Stomach (tissue), 9 donors: ENCODE measurements around the gene TPPP. TPM values are rescaled to one million over a fixed set of nuclear protein-coding genes. Genes with fewer than 3 reads are reported as not detected.
"Not testable (repeated sequence)": the region's sequence is repeated elsewhere in the genome, so short reads cannot be mapped to it uniquely, and the experiment has no call there.

ENCODE experiments used
- DNase-seq, 2 donors: peaks; one replicate each; pipeline versions ENCODE4 v3.0.0 to v3.0.0-alpha.2; 2013 to 2019
- H3K27ac ChIP-seq, 5 donors: fragments of 200-600 bp in 4 of 5; sonication (generic) in 4 of 5; one replicate each; pipeline ENCODE4 v1.5.1; 2013 to 2019; ENCODE audit warnings: mild to moderate bottlenecking in 1 of 5, moderate library complexity in 1 of 5
- H3K27me3 ChIP-seq, 3 donors: fragments of 200-600 bp; sonication (generic); one replicate each; pipeline ENCODE4 v1.5.1; 2017 to 2019; ENCODE audit warnings: mixed run types in 1 of 3
- H3K36me3 ChIP-seq, 4 donors: fragments of 200-600 bp; sonication (generic); 1 replicate in 3 of 4; 2 replicates in 1 of 4; pipeline ENCODE4 v1.5.1; 2016 to 2019
- H3K4me1 ChIP-seq, 4 donors: fragments of 200-600 bp; sonication (generic); one replicate each; pipeline ENCODE4 v1.5.1; 2016 to 2019
- H3K4me3 ChIP-seq, 4 donors: fragments of 200-600 bp; sonication (generic) in 3 of 4; one replicate each; pipeline ENCODE4 v1.5.1; 2016 to 2019; ENCODE audit warnings: mild to moderate bottlenecking in 1 of 4
- H3K9me3 ChIP-seq, 4 donors: fragments of 200-600 bp; sonication (generic); one replicate each; pipeline ENCODE4 v1.5.1; 2016 to 2019
- EP300 ChIP-seq: sonication (generic); formaldehyde crosslinking; IDR thresholded peaks from one replicate; pipeline ENCODE4 v1.6.1; 2017; ENCODE audit warnings: antibody characterized with exemption
- POLR2A ChIP-seq, 4 donors: fragments of 450-650 bp; IDR thresholded peaks; one replicate each; pipeline ENCODE4 v1.6.1; 2016; ENCODE audit warnings: antibody characterized with exemption in 4 of 4, control low read depth in 2 of 4, mild to moderate bottlenecking in 1 of 4, moderate library complexity in 1 of 4
- POLR2AphosphoS5 ChIP-seq, 3 donors: sonication (generic); formaldehyde crosslinking; IDR thresholded peaks; one replicate each; pipeline ENCODE4 v1.6.1; 2016; ENCODE audit warnings: antibody characterized with exemption in 3 of 3
- WGBS, 5 donors: extraction: QIAGEN DNeasy Blood & Tissue Kit in 3 of 5; methylation state at CpG; one replicate each; pipeline versions ENCODE4 v1.1.5 to v1.1.7; 2013 to 2018; 5-methylcytosine and 5-hydroxymethylcytosine counted together
- intact Hi-C: fragments of 100-400 bp; cut with DNase I; formaldehyde crosslinking; loops from one replicate; pipeline ENCODE4 v1.15.1; 2023; ENCODE audit warnings: low total_unique reads
- polyA plus RNA-seq, 3 donors: library from polyadenylated mRNA; stranded (reverse); fragments of 200-250 nt; gene quantifications; one replicate each; pipeline ENCODE4 v1.2.3, GENCODE V29; 2013
- total RNA-seq, 5 donors: library from RNA; depleted of rRNA; stranded (reverse); fragments of >200 nt; gene quantifications; one replicate each; pipeline versions ENCODE4 v1.1.0 to v1.2.3, GENCODE V29; 2014 to 2016
- TF ChIP-seq, protein P1 (sequence below), 7 experiments: fragments of 450-650 bp in 4 of 7; fragments of 200-600 bp in 3 of 7; sonication (generic) in 3 of 7; IDR thresholded peaks; one replicate each; pipeline ENCODE4 v1.5.1; 2016 to 2019; ENCODE audit warnings: antibody characterized with exemption in 7 of 7, control low read depth in 2 of 7, mild to moderate bottlenecking in 1 of 7
- donor health status: healthy with polysubstance abuse.
- donor health status: Bipolar disorder and iron deficiency.
- donor health status: healthy.

Gene TPPP
- total and polyA plus RNA-seq, 8 donors: 1.2 to 11.0 (median 2.7) TPM

DNA sequence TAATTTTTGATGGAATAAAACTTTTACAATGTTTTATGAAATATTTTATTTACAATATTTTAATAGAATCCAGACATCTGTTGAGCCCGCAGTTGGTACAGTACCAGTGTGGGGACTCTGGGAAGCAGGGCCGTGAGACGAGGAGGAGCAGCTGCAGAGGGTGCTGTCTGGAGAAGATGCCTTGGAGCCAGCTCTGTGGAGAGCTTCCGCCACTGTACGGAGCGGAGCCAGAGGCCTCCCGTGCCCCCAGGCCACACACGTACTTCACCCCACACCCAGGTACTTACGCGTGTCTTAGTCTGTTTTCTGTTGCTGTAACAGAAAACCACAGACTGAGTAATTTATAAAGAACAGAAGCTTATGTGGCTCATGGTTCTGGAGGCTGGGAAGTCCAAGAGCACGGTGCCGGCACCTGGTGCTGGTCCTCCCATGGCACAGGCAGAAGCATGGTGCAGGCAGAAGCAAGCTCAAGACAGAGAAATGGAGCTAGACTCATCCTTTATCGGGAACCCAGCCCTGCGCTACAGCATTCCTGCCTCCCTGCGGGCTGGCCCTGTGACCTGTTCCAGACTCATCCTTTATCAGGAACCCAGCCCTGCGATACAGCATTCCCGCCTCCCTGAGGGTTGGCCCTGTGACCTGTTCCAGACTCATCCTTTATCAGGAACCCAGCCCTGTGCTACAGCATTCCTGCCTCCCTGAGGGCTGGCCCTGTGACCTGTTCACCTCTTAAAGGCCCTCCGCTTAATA, 57.7 kb downstream of the TPPP start:
- peaks cover 0 to 8% (median 3%) of the 10 kb centered on the region in 4 donors for H3K9me3 ChIP-seq
- TF ChIP-seq POLR2AphosphoS5 (IDR thresholded peaks at IDR 0.05): no peak
- intact Hi-C loops: no loop called here
- 88 to 96% (median 93%) methylated on average over 17 to 18 of the region's 18 CpGs for WGBS, 5 donors
- H3K27me3 ChIP-seq: no peaks in the 10 kb centered on the region
- no peak for DNase-seq
- H3K4me1 ChIP-seq: no peaks in the 10 kb centered on the region
- H3K27ac ChIP-seq: no peak overlapping the region
- peaks cover 15 to 72% (median 70%) of the 10 kb centered on the region in 4 donors for H3K36me3 ChIP-seq
- no peak overlapping the region for H3K4me3 ChIP-seq

DNA sequence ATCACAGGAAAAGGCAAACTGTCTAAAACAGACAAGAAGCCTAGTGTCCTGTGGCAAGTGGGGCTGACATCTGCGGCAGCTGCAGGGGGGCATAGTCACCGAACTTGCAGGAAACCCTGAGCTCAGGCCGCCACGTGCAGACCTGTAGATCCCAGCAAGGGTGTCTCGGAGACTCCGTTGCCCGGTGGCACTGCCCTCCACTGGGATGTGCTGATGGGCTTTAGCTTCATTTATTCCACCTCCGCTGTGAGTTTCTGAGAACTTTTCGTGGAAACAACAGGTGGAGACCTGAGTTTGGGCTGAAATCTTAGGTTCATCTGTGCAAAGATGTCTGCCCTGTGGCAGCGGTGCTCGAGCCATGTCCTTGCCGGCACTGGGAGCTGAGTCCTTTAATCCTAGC, 59.0 kb downstream of the TPPP start:
- WGBS, 5 donors: 95 to 98% (median 98%) methylated on average over 12 of the region's 12 CpGs
- H3K27ac ChIP-seq: no peak overlapping the region
- TF ChIP-seq, protein P1, sequence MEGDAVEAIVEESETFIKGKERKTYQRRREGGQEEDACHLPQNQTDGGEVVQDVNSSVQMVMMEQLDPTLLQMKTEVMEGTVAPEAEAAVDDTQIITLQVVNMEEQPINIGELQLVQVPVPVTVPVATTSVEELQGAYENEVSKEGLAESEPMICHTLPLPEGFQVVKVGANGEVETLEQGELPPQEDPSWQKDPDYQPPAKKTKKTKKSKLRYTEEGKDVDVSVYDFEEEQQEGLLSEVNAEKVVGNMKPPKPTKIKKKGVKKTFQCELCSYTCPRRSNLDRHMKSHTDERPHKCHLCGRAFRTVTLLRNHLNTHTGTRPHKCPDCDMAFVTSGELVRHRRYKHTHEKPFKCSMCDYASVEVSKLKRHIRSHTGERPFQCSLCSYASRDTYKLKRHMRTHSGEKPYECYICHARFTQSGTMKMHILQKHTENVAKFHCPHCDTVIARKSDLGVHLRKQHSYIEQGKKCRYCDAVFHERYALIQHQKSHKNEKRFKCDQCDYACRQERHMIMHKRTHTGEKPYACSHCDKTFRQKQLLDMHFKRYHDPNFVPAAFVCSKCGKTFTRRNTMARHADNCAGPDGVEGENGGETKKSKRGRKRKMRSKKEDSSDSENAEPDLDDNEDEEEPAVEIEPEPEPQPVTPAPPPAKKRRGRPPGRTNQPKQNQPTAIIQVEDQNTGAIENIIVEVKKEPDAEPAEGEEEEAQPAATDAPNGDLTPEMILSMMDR (IDR thresholded peaks at IDR 0.05): no peak
- TF ChIP-seq EP300: no peak
- no peak for TF ChIP-seq POLR2A (IDR thresholded peaks at IDR 0.05)
- no peak for TF ChIP-seq POLR2AphosphoS5 (IDR thresholded peaks at IDR 0.05)
- peaks cover 0 to 8% (median 3%) of the 10 kb centered on the region in 4 donors for H3K9me3 ChIP-seq
- H3K27me3 ChIP-seq: no peaks in the 10 kb centered on the region
- no peak for DNase-seq
- no peak overlapping the region for H3K4me3 ChIP-seq
- H3K4me1 ChIP-seq: no peaks in the 10 kb centered on the region
- intact Hi-C loops: no loop called here
- peaks cover 10 to 59% (median 57%) of the 10 kb centered on the region in 4 donors for H3K36me3 ChIP-seq

DNA sequence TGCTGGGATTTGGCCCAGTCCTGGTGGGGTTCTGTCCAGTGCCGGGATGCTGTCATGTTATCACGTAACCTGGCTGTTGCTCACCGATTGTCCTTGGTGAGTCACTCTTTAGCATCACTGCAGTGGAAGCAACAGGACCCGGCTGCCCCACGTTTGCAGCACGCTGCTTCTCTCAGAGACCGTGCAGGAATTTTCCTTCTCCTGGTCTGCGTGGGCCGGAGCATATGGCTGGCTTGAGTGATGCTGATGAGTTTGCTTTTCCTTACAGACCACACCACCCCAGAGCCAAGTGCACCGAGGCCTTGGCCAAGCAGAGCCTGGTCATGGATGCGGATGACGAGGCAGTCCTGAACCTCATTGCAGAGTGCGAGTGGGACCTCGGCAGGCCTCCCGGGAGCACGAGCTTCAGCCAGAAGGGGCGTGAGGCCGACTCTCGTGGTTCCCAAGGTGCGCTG, 59.6 kb downstream of the TPPP start:
- intact Hi-C loops: no loop called here
- H3K36me3 ChIP-seq: peaks cover 7 to 57% (median 51%) of the 10 kb centered on the region in 4 donors
- H3K27me3 ChIP-seq: no peaks in the 10 kb centered on the region
- H3K4me3 ChIP-seq: no peak overlapping the region
- H3K9me3 ChIP-seq: peaks cover 0 to 8% (median 3%) of the 10 kb centered on the region in 4 donors
- DNase-seq: peak in 1 of 2 donors; percentile 29
- H3K4me1 ChIP-seq: no peaks in the 10 kb centered on the region
- WGBS, 5 donors: 84 to 89% (median 86%) methylated on average over 12 to 20 of the region's 20 CpGs
- no peak overlapping the region for H3K27ac ChIP-seq
- TF ChIP-seq POLR2A (IDR thresholded peaks at IDR 0.05): no peak
- TF ChIP-seq, protein P1 (IDR thresholded peaks at IDR 0.05): no peak
- no peak for TF ChIP-seq POLR2AphosphoS5 (IDR thresholded peaks at IDR 0.05)
- TF ChIP-seq EP300: no peak

DNA sequence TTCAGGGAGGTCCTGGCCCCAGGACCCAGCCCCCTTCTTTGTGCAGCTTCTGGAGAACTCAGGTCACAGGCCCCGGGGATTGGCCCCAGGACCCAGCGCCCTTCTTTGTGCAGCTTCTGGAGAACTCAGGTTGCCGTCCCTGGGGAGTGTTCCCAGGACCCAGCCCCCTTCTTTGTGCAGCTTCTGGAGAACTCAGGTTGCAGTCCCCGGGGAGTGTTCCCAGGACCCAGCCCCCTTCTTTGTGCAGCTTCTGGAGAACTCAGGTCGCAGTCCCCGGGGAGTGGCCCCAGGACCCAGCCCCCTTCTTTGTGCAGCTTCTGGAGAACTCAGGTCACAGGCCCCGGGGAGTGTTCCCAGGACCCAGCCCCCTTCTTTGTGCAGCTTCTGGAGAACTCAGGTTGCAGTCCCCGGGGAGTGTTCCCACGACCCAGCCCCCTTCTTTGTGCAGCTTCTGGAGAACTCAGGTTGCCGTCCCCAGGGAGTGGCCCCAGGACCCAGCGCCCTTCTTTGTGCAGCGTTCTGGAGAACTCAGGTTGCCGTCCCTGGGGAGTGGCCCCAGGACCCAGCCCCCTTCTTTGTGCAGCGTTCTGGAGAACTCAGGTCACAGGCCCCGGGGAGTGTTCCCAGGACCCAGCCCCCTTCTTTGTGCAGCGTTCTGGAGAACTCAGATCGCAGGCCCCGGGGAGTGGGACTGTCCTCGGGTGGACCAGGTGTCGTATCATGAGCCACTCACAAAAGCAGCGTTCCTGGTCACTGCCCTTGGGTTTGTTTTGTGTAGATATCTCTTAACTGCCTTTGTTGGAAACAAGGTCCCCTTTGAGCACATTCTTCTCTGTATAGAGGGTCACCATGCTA, 64.6 kb downstream of the TPPP start:
- H3K9me3 ChIP-seq, intact Hi-C loops, H3K27me3 ChIP-seq, H3K4me1 ChIP-seq, H3K27ac ChIP-seq, H3K4me3 ChIP-seq: not testable (repeated sequence)
- WGBS, 5 donors: 47 to 72% (median 58%) methylated on average over 18 to 21 of the region's 21 CpGs
- DNase-seq: peak in 1 of 2 donors; percentile 40
- peaks cover 0 to 53% (median 43%) of the 10 kb centered on the region in 4 donors for H3K36me3 ChIP-seq

DNA sequence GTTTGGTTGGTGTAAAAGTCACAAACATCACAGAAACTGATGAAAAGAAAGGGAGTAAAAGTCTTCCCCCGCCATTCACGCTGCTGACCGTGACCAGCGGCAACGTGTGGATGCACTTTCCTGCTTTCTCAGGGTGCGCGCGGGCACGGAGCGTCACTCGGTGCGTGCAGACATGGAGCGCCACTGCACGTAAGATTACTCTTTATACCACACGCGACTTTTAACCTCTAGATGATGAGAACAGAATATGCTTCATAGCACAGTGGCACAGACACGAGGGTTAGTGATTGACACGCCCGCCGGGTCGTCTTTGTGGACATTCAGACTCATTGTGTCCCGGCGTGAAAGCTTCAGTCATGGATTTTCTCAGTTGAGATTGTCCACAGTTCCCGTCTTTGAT, 65.3 kb downstream of the TPPP start:
- TF ChIP-seq POLR2AphosphoS5 (IDR thresholded peaks at IDR 0.05) (no peak), EP300 (no peak), POLR2A (IDR thresholded peaks at IDR 0.05) (no peak)
- TF ChIP-seq, protein P1 (IDR thresholded peaks at IDR 0.05): no peak
- no peaks in the 10 kb centered on the region for H3K4me1 ChIP-seq
- H3K4me3 ChIP-seq: no peak overlapping the region
- no peak for DNase-seq
- intact Hi-C loops: no loop called here
- no peak overlapping the region for H3K27ac ChIP-seq
- no peaks in the 10 kb centered on the region for H3K9me3 ChIP-seq
- H3K27me3 ChIP-seq: no peaks in the 10 kb centered on the region
- H3K36me3 ChIP-seq: peaks cover 0 to 57% (median 47%) of the 10 kb centered on the region in 4 donors
- WGBS, 5 donors: 94 to 98% (median 95%) methylated on average over 24 of the region's 24 CpGs
